Cerebellar cortex (tissue), 1 donor: ENCODE measurements around the gene ADRA1B.

Experiments
- DNase-seq: peaks from one replicate; pipeline ENCODE4 v3.0.0-alpha.2; 2015; ENCODE audit warnings: low spot score

Gene ADRA1B

GRCh38 chr5:160018945-160019625 is 102.8 kb downstream of the ADRA1B start:
- DNase-seq, result no peak

- no peak for DNase-seq
Observed at GRCh38 chr5:160020266-160020770, 104.0 kb downstream of the ADRA1B start.

GRCh38 chr5:160020964-160021363 is 104.7 kb downstream of the ADRA1B start:
- peak; percentile 29 for DNase-seq

- peak; percentile 91 for DNase-seq
Observed at GRCh38 chr5:160021831-160022446, 105.7 kb downstream of the ADRA1B start.
